Peyer's patch (tissue), 4 donors: ENCODE results near the gene GDNF.

Experiments used
- CTCF ChIP-seq, 6 experiments: fragments of 450-650 bp in 4 of 6; fragments of 200-600 bp in 2 of 6; sonication (generic) in 1 of 6; IDR thresholded peaks; one replicate each; pipeline ENCODE4 v1.5.1; 2017 to 2019; ENCODE audit warnings: antibody characterized with exemption in 6 of 6, mild to moderate bottlenecking in 3 of 6, moderate library complexity in 1 of 6
- POLR2A ChIP-seq, 2 donors: fragments of 450-650 bp; IDR thresholded peaks; one replicate each; pipeline ENCODE4 v1.5.1; 2017; ENCODE audit warnings: antibody characterized with exemption in 2 of 2, mild to moderate bottlenecking in 2 of 2, moderate library complexity in 2 of 2

GRCh38 chr5:37836235-37836591 lies 3.6 kb downstream of the GDNF start:
- TF ChIP-seq CTCF (IDR thresholded peaks at IDR 0.05) (no peak), POLR2A (IDR thresholded peaks at IDR 0.05) (no peak)
